HG02840 (cell line): ENCODE data around the gene MMP17.
A peak's percentile ranks its signal among the peaks of the same experiment; 100 is the strongest.
"Not testable (repeated sequence)": the region's sequence is repeated elsewhere in the genome, so short reads cannot be mapped to it uniquely, and the experiment has no call there.

ENCODE experiments used
- ATAC-seq: cut with Tn5 transposase; IDR thresholded peaks from one replicate; pipeline ENCODE4 v1.9.1; 2021; ENCODE audit warnings: mild to moderate bottlenecking, moderate library complexity, moderate number of reproducible peaks; ENCODE audit not compliant: unreplicated experiment, low FRiP score

Gene MMP17

DNA sequence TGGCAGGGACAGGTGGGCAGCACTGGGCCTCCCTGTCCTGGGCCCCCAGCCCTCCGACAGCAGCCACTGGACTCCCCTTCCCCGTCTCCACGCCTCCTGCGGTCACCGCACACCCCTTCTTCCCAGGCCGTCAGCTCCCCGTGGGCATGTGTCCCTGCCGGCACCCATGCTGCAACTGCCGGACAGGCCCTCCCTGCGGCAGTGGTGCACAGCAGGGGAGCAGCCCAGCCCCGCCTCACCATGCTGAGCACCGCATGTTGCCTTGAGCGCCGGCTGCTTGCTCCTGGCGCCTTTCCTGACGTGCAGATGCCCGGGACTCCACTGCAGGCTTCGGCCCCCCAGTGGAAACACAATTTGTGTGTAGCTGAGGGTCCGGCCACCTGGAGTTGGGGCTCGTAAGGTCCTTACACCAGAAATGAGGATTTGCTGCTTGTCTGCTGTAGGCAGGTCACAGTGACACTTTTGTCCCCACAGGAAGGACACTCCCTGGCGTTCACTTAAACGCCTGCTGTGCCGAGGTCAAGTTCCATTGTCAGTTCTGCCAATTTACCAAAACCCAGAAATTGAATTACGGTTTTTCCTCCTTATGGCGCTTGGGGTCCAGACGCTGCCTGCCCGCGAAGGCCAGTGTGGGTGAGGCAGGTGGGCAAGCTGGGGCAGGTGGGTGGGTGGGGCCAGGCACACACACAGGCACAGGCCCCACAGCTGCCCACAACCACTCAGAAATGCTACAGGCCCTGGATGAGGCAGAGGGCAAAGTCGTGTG is 28.2 kb upstream of the MMP17 start:
- ATAC-seq: no peak

DNA sequence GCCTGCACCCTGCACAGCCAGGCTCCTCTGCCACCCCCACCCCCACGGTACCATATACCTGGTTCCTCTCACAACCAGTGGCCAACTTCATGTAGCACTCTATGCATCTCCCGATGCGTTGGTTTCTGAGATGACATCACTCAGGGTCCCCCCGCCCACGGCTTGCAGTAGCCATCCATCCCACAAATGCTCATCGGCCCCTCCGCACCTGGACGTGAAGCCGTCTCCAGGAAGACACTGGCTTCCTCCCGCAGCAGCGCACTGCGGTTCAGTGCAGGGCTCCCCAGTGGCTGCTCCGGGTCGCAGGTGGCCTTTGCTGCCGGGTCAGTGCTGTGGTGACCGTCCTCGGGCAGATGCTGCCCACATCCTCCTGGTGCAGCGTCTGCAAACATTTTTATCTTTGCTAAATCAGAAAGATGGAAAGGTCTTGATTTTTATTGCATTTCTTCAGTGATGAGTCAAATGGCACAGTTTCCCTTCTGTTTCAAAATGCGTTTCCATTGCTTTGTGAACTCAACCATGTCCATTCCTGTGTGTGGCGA is 27.5 kb upstream of the MMP17 start:
- ATAC-seq: no peak

DNA sequence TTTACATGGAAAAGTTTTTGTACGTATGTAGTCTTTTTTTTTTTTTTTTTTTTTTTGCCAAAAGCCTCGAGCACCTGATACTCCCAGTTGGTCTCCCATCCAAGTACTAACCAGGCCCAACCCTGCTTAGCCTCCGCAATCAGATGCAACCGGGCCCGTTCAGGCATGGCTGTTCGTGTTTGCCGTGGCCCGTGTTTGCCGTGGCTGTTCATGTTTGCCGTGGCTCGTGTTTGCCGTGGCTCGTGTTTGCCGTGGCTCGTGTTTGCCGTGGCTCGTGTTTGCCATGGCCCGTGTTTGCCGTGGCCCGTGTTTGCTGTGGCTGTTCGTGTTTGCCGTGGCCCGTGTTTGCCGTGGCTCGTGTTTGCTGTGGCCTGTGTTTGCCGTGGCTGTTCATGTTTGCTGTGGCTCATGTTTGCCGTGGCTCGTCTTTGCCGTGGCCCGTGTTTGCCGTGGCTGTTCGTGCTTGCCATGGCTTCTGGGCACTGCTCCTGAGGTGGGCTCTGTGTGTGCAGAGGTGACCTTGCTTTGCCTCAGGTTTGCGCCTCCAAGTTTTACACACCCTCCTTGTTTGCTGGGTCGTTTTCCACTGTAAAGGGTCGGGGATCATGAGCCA is 26.8 kb upstream of the MMP17 start:
- ATAC-seq: no peak

DNA sequence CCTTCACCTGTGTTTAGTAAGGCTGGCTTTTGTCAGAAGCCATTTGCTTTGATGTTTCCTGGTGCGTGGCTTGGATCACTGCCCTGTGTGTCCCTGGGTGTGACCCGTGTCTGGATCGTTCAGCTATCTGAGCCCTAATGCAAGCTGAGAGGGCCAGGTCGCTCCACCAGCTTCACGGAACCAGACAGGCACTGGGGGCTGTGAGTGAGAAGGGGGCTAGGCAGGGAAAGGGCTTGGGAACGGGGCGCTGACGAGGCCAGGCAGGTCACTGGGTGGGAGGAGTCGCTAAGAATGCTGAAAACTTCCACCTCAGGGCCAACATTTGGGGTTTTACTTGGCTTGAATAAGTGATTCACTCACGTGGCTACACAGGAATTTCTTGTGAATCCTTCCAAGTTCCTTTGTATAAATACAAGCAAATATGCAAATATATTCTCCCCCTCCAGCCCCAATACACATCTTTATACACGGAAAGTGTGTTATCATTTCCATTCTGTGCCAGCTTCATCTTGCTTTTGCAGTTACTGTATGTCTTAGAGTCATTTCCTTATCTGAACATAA is 24.2 kb upstream of the MMP17 start:
- ATAC-seq: no peak

DNA sequence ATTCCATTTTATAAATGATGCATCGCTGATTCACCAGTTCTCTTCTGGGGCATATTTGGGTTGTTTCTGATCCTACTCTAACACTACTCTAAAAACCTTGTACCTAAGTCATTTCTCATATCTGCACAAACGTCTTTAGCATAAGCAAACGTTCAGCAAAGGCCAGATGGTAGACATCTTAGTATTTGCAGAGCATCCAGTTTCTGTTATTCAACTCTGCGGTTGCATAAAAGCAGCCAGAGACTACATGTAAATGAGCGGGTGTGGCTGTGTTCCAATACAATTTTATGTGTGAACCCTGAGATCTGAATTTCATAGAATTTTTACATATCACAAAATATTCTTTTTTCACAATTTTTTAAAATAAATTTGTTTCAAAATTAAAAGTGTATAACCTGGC is 22.8 kb upstream of the MMP17 start:
- ATAC-seq: no peak

DNA sequence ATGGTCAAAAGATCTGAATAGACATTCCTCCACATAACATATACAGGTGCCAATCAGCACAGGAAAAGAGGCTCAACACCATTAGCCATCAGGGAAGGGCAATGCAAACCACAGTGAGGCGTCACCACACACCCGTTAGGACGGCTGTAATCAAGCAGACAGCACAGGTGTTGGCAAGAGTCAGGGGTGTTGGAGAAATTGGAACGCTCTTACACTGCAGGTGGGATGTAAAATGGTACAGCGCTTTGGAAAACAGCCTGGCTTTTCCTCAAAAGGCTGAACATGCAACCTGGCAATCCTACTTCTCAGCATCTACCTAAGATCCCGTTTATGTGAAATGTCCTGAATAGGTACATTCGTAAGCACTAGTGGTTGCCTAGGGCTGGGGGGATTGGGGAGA is 21.5 kb upstream of the MMP17 start:
- ATAC-seq: no peak

DNA sequence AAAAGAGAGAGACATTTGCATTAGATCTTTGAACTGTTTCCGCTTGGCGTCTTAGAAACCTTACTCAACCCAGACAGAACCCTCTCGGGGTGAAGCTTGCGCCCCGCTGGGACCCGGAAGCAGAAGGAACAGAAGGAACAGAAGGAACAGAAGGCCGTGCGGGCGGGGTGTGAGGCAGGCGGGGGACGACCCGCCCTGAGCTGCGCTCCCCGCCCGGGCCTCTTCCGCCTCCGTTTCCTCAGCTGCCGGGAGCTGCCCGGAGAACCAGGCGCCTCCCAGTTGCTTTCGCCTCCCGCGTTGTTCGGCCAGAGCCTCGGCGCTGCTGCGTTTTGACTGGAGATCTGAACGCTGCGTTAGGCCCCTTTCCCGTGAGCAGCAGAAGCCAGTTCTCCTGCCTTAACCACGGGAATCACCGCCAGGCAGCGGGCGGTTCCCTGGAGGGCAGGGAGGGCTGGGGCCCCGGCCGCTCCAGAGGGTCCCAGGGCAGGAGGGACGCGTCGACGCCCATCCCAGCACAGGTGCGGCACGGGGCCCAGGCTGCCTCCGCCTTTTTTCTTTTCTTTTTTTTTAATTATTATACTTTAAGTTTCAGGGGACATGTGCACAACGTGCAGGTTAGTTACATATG is 19.3 kb upstream of the MMP17 start:
- ATAC-seq: peak; percentile 68

DNA sequence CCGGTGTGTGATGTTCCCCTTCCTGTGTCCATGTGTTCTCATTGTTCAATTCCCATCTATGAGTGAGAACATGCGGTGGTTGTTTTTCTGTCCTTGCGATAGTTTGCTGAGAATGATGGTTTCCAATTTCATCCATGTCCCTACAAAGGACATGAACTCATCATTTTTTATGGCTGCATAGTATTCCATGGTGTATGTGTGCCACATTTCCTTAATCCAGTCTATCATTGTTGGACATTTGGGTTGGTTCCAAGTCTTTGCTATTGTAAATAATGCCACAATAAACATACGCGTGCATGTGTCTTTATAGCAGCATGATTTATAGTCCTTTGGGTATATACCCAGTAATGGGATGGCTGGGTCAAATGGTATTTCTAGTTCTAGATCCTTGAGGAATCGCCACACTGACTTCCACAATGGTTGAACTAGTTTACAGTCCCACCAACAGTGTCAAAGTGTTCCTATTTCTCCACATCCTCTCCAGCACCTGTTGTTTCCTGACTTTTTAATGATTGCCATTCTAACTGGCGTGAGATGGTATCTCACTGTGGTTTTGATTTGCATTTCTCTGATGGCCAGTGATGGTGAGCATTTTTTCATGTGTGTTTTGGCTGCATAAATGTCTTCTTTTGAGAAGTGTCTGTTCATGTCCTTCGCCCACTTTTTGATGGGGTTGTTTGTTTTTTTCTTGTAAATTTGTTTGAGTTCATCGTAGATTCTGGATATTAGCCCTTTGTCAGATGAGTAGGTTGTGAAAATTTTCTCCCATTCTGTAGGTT is 18.5 kb upstream of the MMP17 start:
- ATAC-seq: not testable (repeated sequence)

DNA sequence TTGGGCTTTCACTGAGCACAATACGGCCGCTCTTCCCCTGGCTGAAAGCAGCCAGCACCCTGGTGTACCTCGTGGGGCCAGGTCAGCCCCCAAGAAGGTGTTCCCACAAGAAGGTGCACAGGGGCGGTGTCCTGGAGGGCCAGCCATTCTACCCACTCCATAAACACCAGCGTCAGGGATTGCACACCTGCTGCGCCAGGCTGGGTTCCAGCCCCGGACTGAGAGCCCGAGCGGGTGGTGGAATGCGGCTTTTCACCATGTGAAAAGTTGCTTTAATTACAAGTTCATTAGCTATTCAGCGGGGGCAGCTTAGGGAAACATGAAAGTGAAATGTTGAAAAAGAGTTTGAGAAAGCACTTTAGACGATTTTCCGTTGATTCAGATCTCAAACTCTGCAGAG is 17.5 kb upstream of the MMP17 start:
- no peak for ATAC-seq

DNA sequence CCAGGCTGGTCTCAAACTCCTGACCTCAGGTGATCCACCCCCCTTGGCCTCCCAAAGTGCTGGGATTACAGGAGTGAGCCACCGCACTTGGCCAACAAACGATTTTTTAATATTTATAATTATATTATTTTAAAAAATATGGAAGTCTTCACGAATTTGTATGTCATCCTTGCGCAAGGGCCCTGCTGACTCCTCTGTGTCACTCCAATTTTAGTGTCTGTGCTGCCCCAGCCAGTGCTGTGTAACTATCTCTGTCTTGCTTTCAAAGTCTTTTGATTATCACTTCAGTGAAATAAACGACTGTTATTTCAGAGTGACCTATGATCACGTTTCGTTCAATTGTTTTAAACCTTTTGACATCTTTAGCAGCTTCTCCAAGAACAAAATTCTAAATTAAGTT is 13.1 kb upstream of the MMP17 start:
- no peak for ATAC-seq

DNA sequence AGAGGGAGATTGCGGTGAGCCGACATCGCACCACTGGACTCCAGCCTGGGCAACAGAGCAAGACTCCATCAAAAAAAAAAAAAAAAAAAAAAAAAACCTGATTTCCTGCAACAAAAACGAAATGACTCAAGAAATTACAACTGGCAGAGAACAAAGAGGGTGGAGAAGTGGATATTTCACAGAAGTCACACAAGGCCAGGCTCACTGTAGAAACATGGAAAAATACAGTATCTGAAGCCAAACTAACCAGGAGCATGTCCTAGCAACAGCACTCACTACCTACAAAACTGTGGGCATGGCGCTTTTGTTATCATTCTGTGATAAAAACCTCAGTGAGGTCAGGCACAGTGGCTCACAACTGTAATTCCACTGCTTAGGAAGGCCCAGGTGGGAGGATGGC is 11.7 kb upstream of the MMP17 start:
- ATAC-seq: no peak

DNA sequence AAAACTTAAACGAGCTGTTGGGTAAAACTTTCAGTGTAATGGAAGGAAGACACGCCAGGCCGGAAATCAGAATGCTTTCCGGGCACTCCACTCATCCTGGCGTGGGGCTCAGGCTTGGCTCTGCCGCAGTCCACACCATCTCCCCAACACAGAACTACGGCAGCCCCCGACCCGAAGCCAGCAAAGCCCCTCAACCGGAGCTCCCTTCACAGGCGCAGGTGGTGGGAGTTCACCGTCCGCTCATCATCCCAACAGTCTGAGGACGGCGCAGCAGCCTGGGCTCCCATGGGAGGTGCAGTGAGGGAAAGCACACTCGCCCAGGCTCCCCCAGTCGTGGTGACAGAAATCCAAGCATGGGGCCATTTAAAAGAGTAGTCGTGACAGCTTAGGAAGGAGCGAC is 11.0 kb upstream of the MMP17 start:
- no peak for ATAC-seq

DNA sequence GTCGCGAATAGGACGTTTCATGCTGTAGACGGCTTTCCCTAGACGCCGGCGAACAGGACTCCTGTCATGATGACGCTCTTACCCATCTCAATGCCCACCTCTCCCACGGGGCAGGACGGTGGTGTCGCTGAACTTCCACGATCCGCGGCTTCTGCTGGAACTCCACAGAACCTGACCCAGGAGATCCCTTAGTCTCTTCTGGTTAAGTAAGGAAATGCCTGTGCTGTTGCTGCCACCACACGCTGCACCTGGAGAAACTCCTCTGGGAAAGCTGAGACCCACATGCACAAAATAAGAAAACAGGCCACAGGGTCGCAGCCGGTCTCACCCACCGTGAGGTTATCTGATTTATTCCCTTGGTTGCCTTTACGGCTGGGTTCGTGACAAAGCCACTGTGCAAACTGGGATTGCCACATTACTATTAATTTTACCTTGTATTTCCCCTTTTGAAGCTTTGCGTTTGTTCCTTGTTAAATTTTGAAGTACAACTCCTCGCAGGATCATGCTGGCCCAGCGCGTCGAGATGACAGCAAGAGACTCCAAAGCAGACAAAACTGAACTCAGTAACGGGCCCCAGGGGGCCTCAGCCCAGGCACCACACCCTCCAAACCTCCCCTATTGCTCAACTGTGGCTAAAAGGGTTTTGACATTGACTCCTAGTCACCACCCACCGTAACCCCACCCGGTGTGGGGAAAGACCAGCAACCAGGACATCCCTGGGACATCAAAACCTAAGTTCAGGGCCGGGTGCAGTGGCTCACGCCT is 9.2 kb upstream of the MMP17 start:
- no peak for ATAC-seq

DNA sequence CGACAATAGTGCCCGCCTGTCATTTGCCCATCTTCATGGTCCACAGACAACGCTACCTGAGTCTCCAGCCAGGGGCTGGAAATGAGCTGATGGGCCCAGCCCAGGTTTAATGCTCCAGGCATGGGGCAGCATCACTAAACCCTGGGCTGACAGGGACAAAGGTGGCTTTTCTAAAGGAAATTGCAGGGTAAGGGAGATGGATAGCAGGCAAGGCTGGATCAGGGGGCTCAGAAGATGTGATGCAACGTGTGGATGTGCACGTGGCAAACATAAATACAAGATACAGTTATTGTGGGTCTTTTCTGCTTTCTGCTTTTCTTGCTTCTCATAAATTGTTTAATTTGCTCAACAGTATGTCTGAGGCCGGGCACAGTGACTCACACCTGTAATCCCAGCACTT is 3.7 kb upstream of the MMP17 start:
- no peak for ATAC-seq

DNA sequence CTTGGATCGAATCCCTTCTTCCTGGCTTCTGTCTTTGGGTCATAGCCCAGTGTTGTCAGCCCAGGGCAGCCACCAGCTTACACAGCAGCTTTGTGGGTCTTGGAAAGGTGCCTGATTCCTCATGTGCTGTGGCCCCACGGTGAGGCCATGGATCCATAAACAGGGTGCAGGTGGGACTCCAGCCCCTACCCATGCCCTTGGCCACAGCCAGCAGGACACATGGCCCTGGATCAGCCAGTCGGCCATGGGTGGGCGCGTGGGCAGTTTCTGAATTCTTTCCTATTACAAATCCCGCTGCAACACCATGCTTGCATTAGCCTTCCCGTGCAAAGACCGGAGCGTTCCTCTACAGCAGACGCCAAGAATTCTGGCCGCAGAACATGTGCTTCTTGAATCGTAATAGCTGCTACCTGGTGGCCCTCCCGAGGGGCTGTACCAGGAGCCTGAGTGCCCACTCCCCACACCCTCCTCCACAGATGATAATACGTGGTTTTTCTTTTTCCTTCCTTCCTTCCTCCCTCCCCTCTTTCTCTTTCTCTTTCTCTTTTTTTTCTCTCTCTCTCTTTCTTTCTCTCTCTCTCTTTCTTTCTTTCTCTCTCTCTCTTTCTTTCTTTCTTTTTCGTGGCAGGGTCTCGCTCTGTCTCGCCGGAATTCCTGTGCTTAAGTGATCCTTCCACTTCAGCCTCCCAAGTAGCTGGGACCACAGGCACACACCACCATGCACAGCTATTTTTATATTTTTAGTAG is 2.9 kb upstream of the MMP17 start:
- ATAC-seq: no peak

DNA sequence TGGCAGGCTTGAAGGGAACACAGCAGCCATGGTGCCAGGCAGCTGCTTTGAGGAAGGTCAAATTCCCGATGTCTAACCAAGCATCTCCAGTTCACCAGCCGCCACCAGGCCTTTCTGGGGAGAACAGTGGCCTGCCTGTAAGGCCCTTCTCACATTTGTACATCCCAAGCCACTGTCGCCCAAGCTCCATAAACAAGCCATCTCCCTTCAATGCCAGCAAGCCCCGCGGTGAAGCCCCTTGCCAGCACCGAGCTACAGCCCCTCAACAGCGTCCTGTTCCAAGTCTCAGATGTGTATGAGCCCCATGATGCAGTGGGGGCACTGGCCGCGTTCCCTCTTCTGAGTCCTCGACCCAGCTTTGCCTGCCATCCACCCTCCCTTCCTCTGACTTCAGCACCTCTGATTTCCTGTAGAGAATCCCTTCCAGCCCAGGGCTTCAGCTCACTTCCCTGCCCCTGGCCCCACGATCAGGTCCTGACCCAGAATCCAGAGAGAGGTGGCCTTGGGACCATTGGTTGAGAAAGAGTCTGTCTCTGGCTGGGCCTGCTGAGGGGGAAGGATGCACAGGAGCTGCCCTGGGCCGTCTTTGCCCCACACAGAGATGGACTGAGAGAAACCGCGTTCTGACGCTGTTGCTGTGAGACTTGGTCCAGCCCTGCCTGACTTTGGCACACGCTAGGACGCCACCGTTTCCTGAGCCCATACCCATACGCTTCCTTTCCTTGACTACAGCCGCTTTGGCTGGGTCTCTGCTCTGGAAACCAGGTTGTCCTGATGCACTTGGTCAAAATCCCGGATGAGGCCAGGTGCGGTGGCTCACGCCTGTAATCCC is 1.9 kb upstream of the MMP17 start:
- ATAC-seq: no peak

DNA sequence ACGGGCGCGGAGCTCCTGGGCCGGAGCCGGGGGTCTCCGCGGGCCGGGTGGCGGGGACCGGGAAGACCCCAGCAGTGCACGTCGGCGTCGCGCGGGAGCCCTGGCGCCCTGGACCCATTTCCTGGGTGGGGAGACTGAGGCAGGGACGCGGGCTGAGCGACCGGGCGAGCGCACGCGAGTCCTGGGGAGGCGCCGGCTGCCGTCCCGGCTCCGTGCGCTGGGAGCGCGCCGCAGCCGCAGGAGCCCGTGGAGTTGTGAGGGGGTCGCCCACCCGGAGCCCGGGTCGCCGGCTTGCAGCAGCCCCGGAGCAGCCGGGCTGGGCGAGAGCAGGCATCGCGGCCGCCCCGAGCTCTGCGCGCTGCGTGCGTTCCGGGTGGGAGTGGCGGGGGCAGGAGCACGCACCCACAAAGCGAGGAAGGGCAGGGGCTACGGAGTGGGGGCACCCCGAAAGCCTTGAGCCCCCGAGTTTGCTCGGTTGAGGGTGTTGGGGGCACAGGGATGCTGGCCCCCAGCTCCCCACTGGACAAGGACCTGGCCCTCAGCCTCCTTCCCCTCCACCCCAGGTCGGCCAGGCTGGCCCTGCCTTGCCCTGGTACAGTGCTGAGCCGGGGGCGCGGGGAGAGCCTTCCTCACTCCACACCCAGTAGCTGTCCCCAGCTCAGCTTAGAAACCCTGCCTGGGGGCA is 620 bp downstream of the MMP17 start:
- no peak for ATAC-seq

DNA sequence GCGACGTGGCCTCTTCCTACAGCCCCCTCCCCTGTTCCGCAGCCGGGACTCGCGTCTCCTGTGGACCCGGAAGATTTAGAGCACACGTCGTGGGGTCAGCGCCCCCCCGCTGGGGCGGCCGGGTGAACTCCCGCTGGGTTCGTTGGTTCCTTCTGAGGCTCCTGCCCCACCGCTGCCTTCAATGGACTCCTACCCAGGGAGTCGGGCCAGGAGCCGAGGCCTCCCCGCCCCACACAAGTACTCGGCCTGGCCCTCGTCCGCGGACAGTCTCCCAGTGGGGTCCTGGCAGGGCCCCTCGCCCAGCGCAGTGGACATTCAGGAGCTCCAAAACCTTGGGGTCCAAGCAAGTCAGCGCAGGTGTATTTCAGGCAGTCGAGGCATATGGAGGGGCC is 1.2 kb downstream of the MMP17 start:
- no peak for ATAC-seq
